PC-3 (cell line): ENCODE data around the gene GNAI1.

Source experiments
- CTCF ChIP-seq: fragments of 300-600 bp; sonication (generic); conservative IDR thresholded peaks from 2 replicates; pipeline ENCODE4 v1.5.1; 2017; ENCODE audit warnings: antibody characterized with exemption, low read depth, mild to moderate bottlenecking, low read length
- EZH2 ChIP-seq: fragments of 300-600 bp; sonication (generic); IDR thresholded peaks from one replicate; pipeline ENCODE4 v1.6.1; 2017; ENCODE audit warnings: antibody characterized with exemption, mild to moderate bottlenecking, low read length; ENCODE audit not compliant: unreplicated experiment
- EZH2phosphoT487 ChIP-seq: fragments of 300-600 bp; sonication (generic); IDR thresholded peaks from 2 replicates; pipeline ENCODE4 v1.6.1; 2018; ENCODE audit warnings: mild to moderate bottlenecking, antibody characterized with exemption, low read length, borderline replicate concordance

- no peak for TF ChIP-seq EZH2
- no peak for TF ChIP-seq CTCF
- TF ChIP-seq EZH2phosphoT487, result no peak
Observed at GRCh38 chr7:80183351-80183750, 48.7 kb downstream of the GNAI1 start.
